Suprapubic skin (tissue), 4 donors: ENCODE measurements around the gene MVK. TPM values are rescaled to one million over a fixed set of nuclear protein-coding genes. Genes with fewer than 3 reads are reported as not detected.

Experiments
- DNase-seq, 2 donors: peaks; one replicate each; pipeline ENCODE4 v3.0.0-alpha.2; 2019; ENCODE audit warnings: low spot score in 2 of 2
- H3K27ac ChIP-seq: fragments of 200-600 bp; sonication (generic); one replicate; pipeline ENCODE4 v1.5.1; 2019
- H3K27me3 ChIP-seq: fragments of 200-600 bp; sonication (generic); one replicate; pipeline ENCODE4 v1.5.1; 2019
- H3K36me3 ChIP-seq: fragments of 200-600 bp; sonication (generic); one replicate; pipeline ENCODE4 v1.5.1; 2019
- H3K4me1 ChIP-seq: fragments of 200-600 bp; sonication (generic); one replicate; pipeline ENCODE4 v1.5.1; 2019
- H3K4me3 ChIP-seq: fragments of 200-600 bp; sonication (generic); one replicate; pipeline ENCODE4 v1.5.1; 2019; ENCODE audit warnings: mild to moderate bottlenecking
- H3K9me3 ChIP-seq: fragments of 200-600 bp; sonication (generic); one replicate; pipeline ENCODE4 v1.5.1; 2019
- CTCF ChIP-seq, 2 donors: fragments of 200-600 bp in 1 of 2; fragments of 450-650 bp in 1 of 2; sonication (generic) in 1 of 2; IDR thresholded peaks; one replicate each; pipeline ENCODE4 v1.5.1; 2016 to 2019; ENCODE audit warnings: antibody characterized with exemption in 2 of 2, mild to moderate bottlenecking in 1 of 2, moderate library complexity in 1 of 2
- EP300 ChIP-seq: sonication (generic); formaldehyde crosslinking; IDR thresholded peaks from one replicate; pipeline ENCODE4 v1.6.1; 2017; ENCODE audit warnings: antibody characterized with exemption
- POLR2A ChIP-seq, 2 donors: fragments of 450-650 bp; IDR thresholded peaks; one replicate each; pipeline ENCODE4 v1.6.1; 2017; ENCODE audit warnings: antibody characterized with exemption in 2 of 2, mild to moderate bottlenecking in 2 of 2, moderate library complexity in 2 of 2
- POLR2AphosphoS5 ChIP-seq, 3 donors: sonication (generic); formaldehyde crosslinking; IDR thresholded peaks; one replicate each; pipeline ENCODE4 v1.6.1; 2017; ENCODE audit warnings: antibody characterized with exemption in 3 of 3
- WGBS: methylation state at CpG from one replicate; pipeline ENCODE4 v1.1.5; 2018; 5-methylcytosine and 5-hydroxymethylcytosine counted together
- total RNA-seq, 4 donors: library from RNA; depleted of rRNA; stranded (reverse); fragments of >200 nt; gene quantifications; one replicate each; pipeline ENCODE4 v1.1.0, GENCODE V29; 2016

Gene MVK
- total RNA-seq, 4 donors from 2014 or later, result 30.1 to 62.1 (median 37.2) TPM

- TF ChIP-seq POLR2A (IDR thresholded peaks at IDR 0.05), result no peak
- no peak for TF ChIP-seq EP300
- no peak for TF ChIP-seq CTCF (IDR thresholded peaks at IDR 0.05)
- TF ChIP-seq POLR2AphosphoS5 (IDR thresholded peaks at IDR 0.05), result no peak
- 79% methylated on average over 4 of the region's 4 CpGs for WGBS
- Histone ChIP-seq H3K36me3 (no peaks in the 10 kb centered on the region), H3K4me1 (no peaks in the 10 kb centered on the region), H3K9me3 (no peaks in the 10 kb centered on the region), H3K27me3 (peaks cover 13% of the 10 kb centered on the region), H3K27ac (no peak overlapping the region), H3K4me3 (no peak overlapping the region)
- no peak for DNase-seq
Measured at GRCh38 chr12:109638735-109639134, 65.1 kb downstream of the MVK start.

GRCh38 chr12:109639151-109639872 is 65.7 kb downstream of the MVK start:
- peaks cover 16% of the 10 kb centered on the region for H3K27me3 ChIP-seq
- no peaks in the 10 kb centered on the region for H3K4me1 ChIP-seq
- DNase-seq, result no peak
- H3K36me3 ChIP-seq, result no peaks in the 10 kb centered on the region
- no peak overlapping the region for H3K27ac ChIP-seq
- H3K9me3 ChIP-seq, result no peaks in the 10 kb centered on the region
- TF ChIP-seq POLR2AphosphoS5 (IDR thresholded peaks at IDR 0.05) (no peak), EP300 (no peak)
- WGBS, result 88% methylated on average over 9 of the region's 10 CpGs
- H3K4me3 ChIP-seq, result no peak overlapping the region

- 83% methylated on average over 3 of the region's 3 CpGs for WGBS
- H3K27ac ChIP-seq, result no peak overlapping the region
- no peaks in the 10 kb centered on the region for H3K9me3 ChIP-seq
- no peak overlapping the region for H3K4me3 ChIP-seq
- no peaks in the 10 kb centered on the region for H3K36me3 ChIP-seq
- peaks cover 18% of the 10 kb centered on the region for H3K27me3 ChIP-seq
- H3K4me1 ChIP-seq, result no peaks in the 10 kb centered on the region
- no peak for DNase-seq
- TF ChIP-seq POLR2A (IDR thresholded peaks at IDR 0.05) (no peak), POLR2AphosphoS5 (IDR thresholded peaks at IDR 0.05) (no peak), EP300 (no peak), CTCF (IDR thresholded peaks at IDR 0.05) (no peak)
Measured at GRCh38 chr12:109640961-109641360, 67.4 kb downstream of the MVK start.

- DNase-seq, result no peak
- no peaks in the 10 kb centered on the region for H3K4me1 ChIP-seq
- no peak overlapping the region for H3K27ac ChIP-seq
- H3K4me3 ChIP-seq, result no peak overlapping the region
- WGBS, result 87% methylated on average over 2 of the region's 2 CpGs
- no peaks in the 10 kb centered on the region for H3K36me3 ChIP-seq
- H3K9me3 ChIP-seq, result no peaks in the 10 kb centered on the region
- TF ChIP-seq POLR2AphosphoS5 (IDR thresholded peaks at IDR 0.05) (no peak), CTCF (IDR thresholded peaks at IDR 0.05) (no peak), POLR2A (IDR thresholded peaks at IDR 0.05) (no peak), EP300 (no peak)
- peaks cover 18% of the 10 kb centered on the region for H3K27me3 ChIP-seq
Measured at GRCh38 chr12:109641422-109641821, 67.8 kb downstream of the MVK start.

GRCh38 chr12:109642506-109643132 is 69.0 kb downstream of the MVK start:
- Histone ChIP-seq H3K4me3 (no peak overlapping the region), H3K36me3 (no peaks in the 10 kb centered on the region), H3K9me3 (no peaks in the 10 kb centered on the region), H3K27me3 (peaks cover 24% of the 10 kb centered on the region), H3K4me1 (no peaks in the 10 kb centered on the region), H3K27ac (no peak overlapping the region)
- TF ChIP-seq POLR2AphosphoS5 (IDR thresholded peaks at IDR 0.05), result no peak
- TF ChIP-seq EP300, result no peak
- TF ChIP-seq CTCF (IDR thresholded peaks at IDR 0.05), result no peak
- TF ChIP-seq POLR2A (IDR thresholded peaks at IDR 0.05), result no peak
- no peak for DNase-seq
- WGBS, result 77% methylated on average over 10 of the region's 10 CpGs
